GM18505 (cell line): Measurements from ENCODE around the gene SH2D3C.

Source experiments
- ATAC-seq: cut with Tn5 transposase; IDR thresholded peaks from one replicate; pipeline ENCODE4 v1.9.1; 2021; ENCODE audit not compliant: unreplicated experiment
- POLR2A ChIP-seq: IDR thresholded peaks from 4 replicates; pipeline ENCODE4 v1.6.1; 2011; ENCODE audit warnings: borderline replicate concordance; ENCODE audit not compliant: insufficient read depth, insufficient read length; ENCODE audit errors: extremely low read depth

The SH2D3C gene

GRCh38 chr9:127741831-127742434 is 36.5 kb downstream of the SH2D3C start:
- TF ChIP-seq POLR2A, result no peak
- no peak for ATAC-seq

- no peak for TF ChIP-seq POLR2A
- no peak for ATAC-seq
Observed at GRCh38 chr9:127739614-127740330, 38.7 kb downstream of the SH2D3C start.

- TF ChIP-seq POLR2A, result no peak
Observed at GRCh38 chr9:127738666-127739065, 39.8 kb downstream of the SH2D3C start.

GRCh38 chr9:127735530-127736185 is 42.8 kb downstream of the SH2D3C start:
- TF ChIP-seq POLR2A, result no peak
- ATAC-seq, result no peak

More at GRCh38 chr9:127738666-127739065, 39.8 kb downstream of the SH2D3C start:
- no peak for ATAC-seq

GRCh38 chr9:127734747-127735529 is 43.5 kb downstream of the SH2D3C start, which contains the start of gene TOR2A:
TSS of gene TOR2A (minus strand) at chr9:127735294. CDS start at chr9:127735270, 24 bp downstream.
- peak; percentile 76 for TF ChIP-seq POLR2A
- ATAC-seq, result peak; percentile 80

GRCh38 chr9:127734247-127734746 is 44.2 kb downstream of the SH2D3C start:
- no peak for TF ChIP-seq POLR2A
- ATAC-seq, result no peak

GRCh38 chr9:127733614-127734013 is 44.9 kb downstream of the SH2D3C start:
- no peak for TF ChIP-seq POLR2A
- ATAC-seq, result no peak

GRCh38 chr9:127732444-127732843 is 46.0 kb downstream of the SH2D3C start:
- TF ChIP-seq POLR2A, result no peak
- no peak for ATAC-seq

GRCh38 chr9:127731938-127732337 is 46.5 kb downstream of the SH2D3C start:
- no peak for TF ChIP-seq POLR2A
- ATAC-seq, result no peak

- no peak for TF ChIP-seq POLR2A
Observed at GRCh38 chr9:127730799-127731410, 47.6 kb downstream of the SH2D3C start.

GRCh38 chr9:127730262-127730661 is 48.2 kb downstream of the SH2D3C start:
- TF ChIP-seq POLR2A, result no peak
- ATAC-seq, result no peak

More at GRCh38 chr9:127730799-127731410, 47.6 kb downstream of the SH2D3C start:
- ATAC-seq, result no peak

- ATAC-seq, result no peak
- TF ChIP-seq POLR2A, result no peak
Observed at GRCh38 chr9:127729522-127730256, 48.8 kb downstream of the SH2D3C start.
